GM10266 (cell line): ENCODE measurements around the gene CCDC188.

Experiments
- DNase-seq: peaks from one replicate; pipeline ENCODE4 v3.0.0; 2012; ENCODE audit errors: extremely low spot score
- TF ChIP-seq, protein P1 (sequence below): IDR thresholded peaks from 2 replicates; pipeline ENCODE4 v1.5.1; 2012; ENCODE audit warnings: mild to moderate bottlenecking, low read depth; ENCODE audit not compliant: control insufficient read depth, insufficient read depth; ENCODE audit errors: missing control alignments

The CCDC188 gene

DNA sequence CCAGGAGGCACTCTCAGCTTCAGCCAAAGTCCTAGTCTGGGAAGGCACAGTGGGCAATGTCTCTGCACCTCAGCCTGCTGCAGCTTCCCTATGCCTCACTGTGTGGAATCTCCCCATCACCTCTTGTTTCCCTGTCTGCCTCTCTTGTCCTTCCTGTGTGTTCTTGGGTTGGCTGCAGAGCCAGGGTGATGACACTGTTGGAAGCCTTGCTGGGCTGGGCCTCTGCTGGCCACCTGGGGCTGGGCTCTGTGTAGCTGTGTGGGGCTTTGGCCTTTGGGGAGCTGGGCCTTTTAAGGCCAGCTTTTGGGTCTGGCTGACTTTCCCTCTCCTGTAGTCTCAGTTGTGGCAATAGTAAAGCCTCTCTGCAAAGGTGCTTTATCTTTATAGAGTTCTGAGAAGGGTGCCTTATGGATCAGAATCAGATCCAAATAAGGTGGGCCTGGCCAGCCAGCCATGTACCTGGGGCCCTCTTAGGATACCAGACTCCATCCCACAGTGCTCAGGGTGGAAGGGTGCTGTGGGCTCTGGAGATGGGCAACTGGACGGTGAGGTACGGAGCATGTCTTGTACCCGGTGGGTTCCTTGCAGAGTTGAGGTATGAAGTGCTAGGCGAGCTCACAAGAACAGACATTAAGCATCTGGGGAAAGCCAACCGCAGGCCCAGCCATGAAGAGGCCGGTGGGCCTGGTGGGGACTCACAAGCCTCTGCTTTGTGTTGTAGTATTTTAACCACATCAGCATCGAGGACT lies 45.2 kb downstream of the CCDC188 start:
- TF ChIP-seq, protein P1, sequence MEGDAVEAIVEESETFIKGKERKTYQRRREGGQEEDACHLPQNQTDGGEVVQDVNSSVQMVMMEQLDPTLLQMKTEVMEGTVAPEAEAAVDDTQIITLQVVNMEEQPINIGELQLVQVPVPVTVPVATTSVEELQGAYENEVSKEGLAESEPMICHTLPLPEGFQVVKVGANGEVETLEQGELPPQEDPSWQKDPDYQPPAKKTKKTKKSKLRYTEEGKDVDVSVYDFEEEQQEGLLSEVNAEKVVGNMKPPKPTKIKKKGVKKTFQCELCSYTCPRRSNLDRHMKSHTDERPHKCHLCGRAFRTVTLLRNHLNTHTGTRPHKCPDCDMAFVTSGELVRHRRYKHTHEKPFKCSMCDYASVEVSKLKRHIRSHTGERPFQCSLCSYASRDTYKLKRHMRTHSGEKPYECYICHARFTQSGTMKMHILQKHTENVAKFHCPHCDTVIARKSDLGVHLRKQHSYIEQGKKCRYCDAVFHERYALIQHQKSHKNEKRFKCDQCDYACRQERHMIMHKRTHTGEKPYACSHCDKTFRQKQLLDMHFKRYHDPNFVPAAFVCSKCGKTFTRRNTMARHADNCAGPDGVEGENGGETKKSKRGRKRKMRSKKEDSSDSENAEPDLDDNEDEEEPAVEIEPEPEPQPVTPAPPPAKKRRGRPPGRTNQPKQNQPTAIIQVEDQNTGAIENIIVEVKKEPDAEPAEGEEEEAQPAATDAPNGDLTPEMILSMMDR: no peak
- DNase-seq: no peak

DNA sequence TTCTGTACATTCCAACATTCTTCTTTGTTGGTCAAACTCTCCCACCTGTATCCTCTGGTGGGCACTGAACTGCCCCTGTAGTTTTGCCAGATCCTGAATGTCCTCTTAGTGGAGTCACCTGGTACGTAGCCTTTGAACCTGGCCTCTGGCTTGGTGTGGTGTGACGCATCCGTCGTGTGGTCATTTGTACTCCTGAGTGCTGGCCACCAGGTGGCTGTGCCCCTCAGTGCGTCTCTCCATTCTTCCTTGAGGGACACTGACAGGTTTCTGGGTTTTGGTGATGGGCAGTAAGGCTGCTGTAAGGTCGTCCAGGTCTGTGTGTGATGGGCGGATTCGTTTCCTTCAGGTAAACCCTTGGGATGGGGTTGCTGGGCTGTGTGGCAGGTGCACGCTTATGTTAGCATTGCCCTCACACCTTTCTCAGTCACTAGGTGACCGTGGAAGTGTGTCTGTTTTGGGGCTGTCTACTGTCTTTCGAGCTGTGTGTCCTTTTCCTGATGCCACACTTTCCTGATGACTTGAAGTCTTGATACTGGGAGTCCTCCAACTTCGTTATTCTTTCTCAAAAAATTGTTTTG lies 48.6 kb downstream of the CCDC188 start:
- no peak for DNase-seq
- TF ChIP-seq, protein P1: no peak

DNA sequence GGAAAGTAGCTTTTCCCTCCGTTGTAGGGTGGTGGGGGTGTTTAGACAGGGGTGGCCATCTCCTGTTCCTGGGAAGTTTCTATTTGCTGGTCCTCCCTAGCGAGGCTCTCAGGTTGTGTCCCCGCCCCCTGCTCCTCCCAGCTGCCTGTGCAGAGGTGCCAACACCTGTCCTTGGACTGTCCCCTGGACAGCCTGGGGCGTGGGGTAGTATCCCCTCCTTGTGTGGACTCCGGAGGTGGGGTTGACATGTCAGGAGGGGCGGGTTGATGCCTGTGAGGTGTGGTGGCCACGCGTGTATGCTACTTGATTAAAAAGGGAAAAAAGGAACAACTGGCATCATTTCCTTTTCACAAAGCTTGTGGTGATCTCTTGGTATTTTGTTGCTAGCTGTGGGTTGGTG lies 49.2 kb downstream of the CCDC188 start:
- TF ChIP-seq, protein P1: no peak
- no peak for DNase-seq

DNA sequence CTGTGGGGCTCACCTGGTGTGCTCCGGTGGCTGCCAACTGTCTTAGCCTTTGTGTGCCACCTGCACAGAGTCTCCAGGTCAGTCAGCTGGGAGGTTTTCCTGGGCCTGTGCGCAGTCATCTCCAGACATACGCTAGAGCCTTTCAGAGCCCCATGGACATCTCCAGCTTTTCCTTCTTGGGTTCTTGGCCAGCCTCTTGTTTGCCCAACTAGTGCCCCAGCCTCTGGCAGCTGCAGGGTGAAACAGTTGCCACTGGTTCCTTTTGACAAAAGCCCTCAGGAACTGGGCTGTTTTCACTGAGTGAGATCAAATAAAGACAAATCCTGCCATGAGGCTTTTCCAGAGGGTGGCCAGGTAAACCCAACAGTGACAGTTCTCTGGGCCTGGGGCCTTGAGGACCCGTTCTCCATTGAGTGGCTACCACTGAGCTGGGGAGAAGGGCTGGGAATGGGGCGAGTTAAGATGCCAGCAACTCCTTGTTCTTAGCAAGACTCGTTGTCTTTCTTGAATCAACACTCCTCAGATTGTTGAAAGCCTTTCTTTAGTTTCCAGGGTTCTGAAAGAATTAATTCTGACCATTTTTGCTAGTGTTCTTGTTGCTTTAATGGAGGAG lies 51.6 kb downstream of the CCDC188 start:
- TF ChIP-seq, protein P1: no peak
- DNase-seq: no peak
